Ascending aorta (tissue), 2 donors: ENCODE measurements around the gene SHISAL2A. TPM values are rescaled to one million over a fixed set of nuclear protein-coding genes. Genes with fewer than 3 reads are reported as not detected.
"Not testable (repeated sequence)": the region's sequence is repeated elsewhere in the genome, so short reads cannot be mapped to it uniquely, and the experiment has no call there.

Source experiments
- DNase-seq, 2 donors: peaks; one replicate each; pipeline ENCODE4 v3.0.0-alpha.2; 2019; ENCODE audit warnings: low spot score in 2 of 2
- H3K27ac ChIP-seq, 2 donors: fragments of 200-600 bp; sonication (generic); one replicate each; pipeline ENCODE4 v1.5.1; 2016 to 2017; ENCODE audit warnings: mild to moderate bottlenecking in 1 of 2
- H3K27me3 ChIP-seq: fragments of 200-600 bp; sonication (generic); one replicate; pipeline ENCODE4 v1.5.1; 2017
- H3K36me3 ChIP-seq, 2 donors: fragments of 200-600 bp; sonication (generic); one replicate each; pipeline ENCODE4 v1.5.1; 2016
- H3K4me1 ChIP-seq, 2 donors: fragments of 200-600 bp; sonication (generic); one replicate each; pipeline ENCODE4 v1.5.1; 2016 to 2017; ENCODE audit warnings: mild to moderate bottlenecking in 1 of 2
- H3K4me3 ChIP-seq, 2 donors: fragments of 200-600 bp; sonication (generic); one replicate each; pipeline ENCODE4 v1.5.1; 2016 to 2017; ENCODE audit warnings: mild to moderate bottlenecking in 1 of 2
- H3K9me3 ChIP-seq, 2 donors: fragments of 200-600 bp; sonication (generic); one replicate each; pipeline ENCODE4 v1.5.1; 2016
- CTCF ChIP-seq, 3 experiments: fragments of 200-600 bp in 2 of 3; fragments of 450-650 bp in 1 of 3; sonication (generic) in 2 of 3; IDR thresholded peaks; one replicate each; pipeline ENCODE4 v1.5.1; 2016 to 2019; ENCODE audit warnings: antibody characterized with exemption in 3 of 3, mild to moderate bottlenecking in 1 of 3, moderate library complexity in 1 of 3
- intact Hi-C: fragments of 100-400 bp; cut with DNase I; formaldehyde crosslinking; loops from one replicate; pipeline ENCODE4 v1.15.1; 2023
- total RNA-seq: library from RNA; depleted of rRNA; stranded (reverse); fragments of >200 nt; gene quantifications from one replicate; pipeline ENCODE4 v1.1.0, GENCODE V29; 2016

Gene SHISAL2A
- total RNA-seq, 1 donor from 2014 or later, result not detected

GRCh38 chr1:52686830-52687229, 53.9 kb downstream of the SHISAL2A start:
- Histone ChIP-seq H3K4me3 (no peak overlapping the region), H3K27me3 (no peaks in the 10 kb centered on the region), H3K9me3 (no peaks in the 10 kb centered on the region), H3K36me3 (peaks cover 14 to 18% of the 10 kb centered on the region in 2 donors), H3K27ac (no peak overlapping the region), H3K4me1 (no peaks in the 10 kb centered on the region)
- TF ChIP-seq CTCF (IDR thresholded peaks at IDR 0.05), result no peak
- intact Hi-C loops, result no loop called here
- peak in 1 of 2 donors; percentile 46 for DNase-seq

DNA sequence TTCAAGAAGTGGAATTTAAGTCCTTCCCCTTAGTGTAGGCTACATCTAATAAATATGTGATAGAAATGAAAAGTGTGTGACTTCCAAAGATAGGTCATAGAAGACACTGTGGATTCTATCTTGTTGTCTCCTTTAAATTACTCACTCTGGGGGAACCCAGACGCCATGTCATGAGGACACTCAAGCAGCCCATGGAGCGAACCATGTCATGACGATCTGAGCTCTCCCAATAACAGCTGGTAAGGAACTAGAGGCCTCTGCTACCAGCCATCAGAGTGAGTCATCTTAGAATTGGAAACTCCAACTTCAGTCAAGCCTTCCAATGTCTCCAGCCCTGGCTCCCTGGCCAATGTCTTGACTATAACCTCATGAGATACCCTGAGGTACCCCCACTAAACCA, 58.9 kb downstream of the SHISAL2A start:
- H3K27me3 ChIP-seq, result no peaks in the 10 kb centered on the region
- DNase-seq, result no peak
- H3K4me1 ChIP-seq, result no peaks in the 10 kb centered on the region
- no peaks in the 10 kb centered on the region for H3K9me3 ChIP-seq
- TF ChIP-seq CTCF (IDR thresholded peaks at IDR 0.05), result no peak
- H3K4me3 ChIP-seq, result no peak overlapping the region
- no peak overlapping the region for H3K27ac ChIP-seq
- intact Hi-C loops, result loop anchor here (10.0 kb wide), 1 partner anchor 287 kb away; the partner anchor contains the start of genes ORC1 and PRPF38A
- peaks cover 19 to 24% of the 10 kb centered on the region in 2 donors for H3K36me3 ChIP-seq

DNA sequence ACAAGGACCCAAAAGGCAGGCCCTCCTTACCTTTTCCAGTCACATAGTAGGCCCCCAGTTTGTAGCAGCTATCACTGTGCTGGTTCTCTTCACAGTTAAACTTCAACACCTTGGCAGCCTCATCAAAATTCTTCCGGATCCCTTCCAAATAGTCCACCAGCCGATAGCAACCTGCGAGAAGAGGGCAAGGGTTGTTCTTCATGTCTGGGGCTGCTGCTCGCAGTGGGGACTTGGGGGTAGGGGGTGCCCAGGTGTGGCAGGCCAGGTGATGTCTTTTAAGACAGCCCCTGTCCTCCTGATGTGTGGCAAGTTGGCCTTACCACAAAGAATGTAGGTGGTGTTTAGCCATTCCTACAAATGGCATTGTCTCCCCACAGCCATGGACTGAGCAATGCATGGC, 59.7 kb downstream of the SHISAL2A start:
- Histone ChIP-seq H3K27ac (no peak overlapping the region), H3K36me3 (peaks cover 11 to 15% of the 10 kb centered on the region in 2 donors)

DNA sequence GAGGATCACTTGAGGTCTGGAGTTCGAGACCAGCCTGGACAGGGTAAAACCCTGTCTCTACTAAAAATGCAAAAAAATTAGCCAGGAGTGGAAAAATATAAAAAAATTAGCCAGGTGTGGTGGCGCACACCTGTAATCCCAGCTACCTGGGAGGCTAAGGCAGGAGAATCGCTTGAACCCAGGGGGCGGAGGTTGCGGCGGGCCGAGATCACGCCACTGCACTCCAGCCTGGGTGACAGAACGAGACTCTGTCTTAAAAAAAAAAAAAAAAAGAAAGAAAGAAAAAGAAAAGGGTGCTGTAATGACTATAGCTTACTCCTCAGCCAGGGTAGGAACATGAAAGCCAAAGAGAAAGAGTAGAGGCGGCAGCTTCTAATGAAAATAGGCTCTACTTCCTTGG, 60.4 kb downstream of the SHISAL2A start:
- not testable (repeated sequence) for H3K4me3 ChIP-seq, H3K4me1 ChIP-seq, H3K27ac ChIP-seq, H3K27me3 ChIP-seq, H3K9me3 ChIP-seq, DNase-seq
- intact Hi-C loops, result loop anchor here (10.0 kb wide), 1 partner anchor 289 kb away; the partner anchor contains the start of genes ORC1 and PRPF38A
- H3K36me3 ChIP-seq, result peaks cover 9 to 12% of the 10 kb centered on the region in 2 donors

More for the DNA sequence above, 59.7 kb downstream of the SHISAL2A start:
- H3K9me3 ChIP-seq, result no peaks in the 10 kb centered on the region
- no peak for TF ChIP-seq CTCF (IDR thresholded peaks at IDR 0.05)
- intact Hi-C loops, result loop anchor here (10.0 kb wide), 1 partner anchor 288 kb away; the partner anchor contains the start of genes ORC1 and PRPF38A
- H3K4me3 ChIP-seq, result no peak overlapping the region
- no peak for DNase-seq
- peaks cover 0 to 3% of the 10 kb centered on the region in 2 donors for H3K4me1 ChIP-seq
- no peaks in the 10 kb centered on the region for H3K27me3 ChIP-seq

DNA sequence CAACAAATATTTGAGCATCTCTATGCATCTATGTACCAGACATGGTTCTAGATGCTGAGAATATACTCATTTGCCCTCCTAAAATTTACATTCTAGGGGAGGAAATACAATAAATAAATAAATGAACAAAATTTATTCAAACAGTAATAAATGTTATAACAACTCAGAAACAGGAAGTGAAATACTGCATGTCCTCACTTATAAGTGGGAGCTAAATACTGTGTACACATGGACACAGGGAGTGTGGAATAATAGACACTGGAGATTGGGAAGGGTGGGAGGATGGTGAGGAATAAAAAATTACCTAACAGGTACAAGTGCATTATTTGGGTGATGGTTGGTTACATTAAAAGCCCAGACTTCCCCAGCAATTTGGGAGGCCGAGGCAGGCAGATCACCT, 60.9 kb downstream of the SHISAL2A start:
- H3K27me3 ChIP-seq, result no peaks in the 10 kb centered on the region
- H3K9me3 ChIP-seq, result no peaks in the 10 kb centered on the region
- intact Hi-C loops, result loop anchor here (10.0 kb wide), 1 partner anchor 289 kb away; the partner anchor contains the start of genes ORC1 and PRPF38A
- peaks cover 9 to 12% of the 10 kb centered on the region in 2 donors for H3K36me3 ChIP-seq
- H3K27ac ChIP-seq, result no peak overlapping the region
- H3K4me3 ChIP-seq, result no peak overlapping the region
- H3K4me1 ChIP-seq, result peaks cover 0 to 3% of the 10 kb centered on the region in 2 donors
- no peak for TF ChIP-seq CTCF (IDR thresholded peaks at IDR 0.05)
- no peak for DNase-seq

DNA sequence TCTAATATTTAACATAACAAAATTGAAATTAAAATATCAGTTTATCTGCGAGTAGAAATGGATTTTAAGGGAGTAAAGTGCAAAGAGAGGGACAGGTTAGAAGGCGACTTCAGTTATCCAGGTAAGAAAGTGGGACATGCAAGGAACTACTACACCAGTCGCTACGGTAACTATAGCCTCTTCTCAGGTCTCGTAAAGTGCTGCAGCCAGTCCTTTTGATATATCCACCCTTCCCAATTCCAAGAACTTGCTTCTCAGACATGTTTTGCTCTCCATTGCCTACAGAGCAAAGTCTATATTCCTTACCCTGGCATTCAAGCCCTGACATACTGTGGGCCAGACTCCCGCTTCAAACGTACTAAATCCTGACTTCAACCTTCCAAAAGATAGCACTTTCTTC, 62.7 kb downstream of the SHISAL2A start:
- H3K4me3 ChIP-seq, result no peak overlapping the region
- no peak for TF ChIP-seq CTCF (IDR thresholded peaks at IDR 0.05)
- peak in 1 of 2 donors; percentile 21 for DNase-seq
- H3K9me3 ChIP-seq, result no peaks in the 10 kb centered on the region
- no peak overlapping the region for H3K27ac ChIP-seq
- H3K4me1 ChIP-seq, result peaks cover 0 to 3% of the 10 kb centered on the region in 2 donors
- no peaks in the 10 kb centered on the region for H3K27me3 ChIP-seq
- intact Hi-C loops, result loop anchor here (5.0 to 10.0 kb wide), 2 partner anchors 291 to 328 kb away; partner anchors contain the start of genes CC2D1B, ORC1 and PRPF38A
- H3K36me3 ChIP-seq, result peaks cover 9 to 12% of the 10 kb centered on the region in 2 donors
